Activated CD4-positive, alpha-beta T cell treated with anti-CD3 and anti-CD28 coated beads, Interleukin-2, amount 50 U/mL, for 24 hours (primary cell): Measurements from ENCODE around the gene CAAP1.
"Not testable (repeated sequence)": the region's sequence is repeated elsewhere in the genome, so short reads cannot be mapped to it uniquely, and the experiment has no call there.

Source experiments
- DNase-seq, 2 donors: peaks; one replicate each; pipeline ENCODE4 v3.0.0-alpha.2; 2020; ENCODE audit warnings: low read depth in 1 of 2, low spot score in 1 of 2

CAAP1 gene, protein sequence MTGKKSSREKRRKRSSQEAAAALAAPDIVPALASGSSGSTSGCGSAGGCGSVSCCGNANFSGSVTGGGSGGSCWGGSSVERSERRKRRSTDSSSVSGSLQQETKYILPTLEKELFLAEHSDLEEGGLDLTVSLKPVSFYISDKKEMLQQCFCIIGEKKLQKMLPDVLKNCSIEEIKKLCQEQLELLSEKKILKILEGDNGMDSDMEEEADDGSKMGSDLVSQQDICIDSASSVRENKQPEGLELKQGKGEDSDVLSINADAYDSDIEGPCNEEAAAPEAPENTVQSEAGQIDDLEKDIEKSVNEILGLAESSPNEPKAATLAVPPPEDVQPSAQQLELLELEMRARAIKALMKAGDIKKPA

DNA sequence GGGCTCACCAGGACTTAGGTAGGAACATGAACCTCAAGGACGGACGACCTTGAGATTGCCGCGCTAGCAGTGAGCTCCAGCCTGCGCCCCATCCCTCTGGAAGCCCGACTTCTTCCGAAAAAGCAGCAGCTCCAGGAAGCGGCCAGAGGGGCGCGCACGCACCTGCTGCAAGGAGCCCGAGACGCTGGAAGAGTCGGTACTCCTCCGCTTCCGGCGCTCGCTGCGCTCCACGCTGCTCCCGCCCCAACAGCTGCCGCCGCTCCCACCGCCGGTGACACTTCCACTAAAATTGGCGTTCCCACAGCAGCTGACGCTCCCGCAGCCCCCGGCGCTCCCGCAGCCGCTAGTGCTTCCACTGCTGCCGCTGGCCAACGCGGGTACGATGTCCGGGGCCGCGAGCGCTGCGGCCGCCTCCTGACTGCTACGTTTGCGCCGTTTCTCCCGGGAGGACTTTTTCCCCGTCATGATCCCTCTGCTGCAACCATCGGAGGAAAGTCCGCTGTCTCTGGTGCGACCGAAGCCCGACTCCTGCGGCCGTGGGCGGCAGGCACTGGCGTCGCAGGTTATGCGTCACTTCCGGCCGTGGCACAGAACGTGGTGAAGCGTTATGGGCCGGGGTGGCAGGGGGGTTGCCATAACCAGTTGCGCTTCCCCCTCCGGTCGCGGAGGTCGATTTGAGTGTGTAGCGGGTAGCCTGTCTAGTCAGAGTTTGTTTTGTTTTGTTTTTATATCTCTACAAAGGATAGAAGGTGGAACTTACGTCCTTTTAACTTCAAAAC is at the start of gene CAAP1:
Gene CAAP1 (minus strand): TSS at position 552 of the 779 bp plus-strand sequence. CDS start 87 bp downstream, at position 465.
- DNase-seq, result peak; percentile 87 to 91

DNA sequence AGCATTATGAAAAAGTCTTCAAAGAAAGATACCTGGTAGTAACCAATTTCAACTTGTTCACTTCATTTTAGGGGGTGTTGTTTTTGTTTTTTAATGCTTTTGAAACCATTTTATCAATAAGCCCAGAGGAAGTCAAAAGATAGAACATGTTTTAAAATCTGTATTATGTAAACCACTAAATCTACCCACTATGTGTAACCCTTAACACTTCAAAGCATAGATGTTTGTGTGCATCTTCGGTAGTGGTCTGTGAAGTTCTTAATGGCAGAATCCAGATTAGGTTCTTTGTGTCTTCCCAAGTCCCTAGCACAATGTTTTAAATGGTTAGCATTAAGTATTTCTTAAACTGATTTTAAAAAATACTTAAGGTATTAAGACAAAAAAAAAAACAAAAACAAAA is 48.2 kb upstream of the CAAP1 start:
- DNase-seq, result no peak

DNA sequence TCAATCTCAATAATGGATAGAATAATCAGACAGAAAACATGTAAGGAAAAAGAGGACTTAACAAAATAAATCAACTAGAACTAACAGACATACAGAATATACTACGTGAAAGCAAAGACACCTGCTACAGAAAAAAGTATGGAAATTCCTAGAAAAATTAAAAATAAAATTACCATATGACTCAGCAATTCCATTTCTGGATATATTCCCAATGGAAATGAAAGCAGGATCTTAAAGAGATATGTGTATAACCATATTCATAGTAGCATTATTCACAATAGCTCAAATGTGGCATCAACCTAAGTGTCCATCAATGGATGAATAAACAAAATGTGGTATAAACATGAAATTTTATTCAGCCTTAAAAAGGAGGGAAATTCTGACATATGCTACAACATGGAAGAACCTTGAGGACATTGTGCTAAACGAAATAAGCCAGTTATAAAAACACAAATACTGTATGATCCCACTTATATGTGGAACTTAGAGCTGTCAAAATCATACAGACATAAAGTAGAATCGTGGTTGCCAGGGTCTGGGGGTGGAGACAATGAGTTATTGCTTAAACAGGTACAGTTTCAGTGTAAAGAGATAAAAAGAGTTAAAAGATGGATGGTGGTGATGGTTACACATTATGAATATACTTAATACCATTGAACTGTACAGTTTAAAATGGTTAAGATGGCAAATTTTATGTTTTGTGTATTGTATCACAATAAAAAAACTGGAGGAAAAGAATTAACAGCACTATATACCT is 47.5 kb upstream of the CAAP1 start:
- no peak for DNase-seq

DNA sequence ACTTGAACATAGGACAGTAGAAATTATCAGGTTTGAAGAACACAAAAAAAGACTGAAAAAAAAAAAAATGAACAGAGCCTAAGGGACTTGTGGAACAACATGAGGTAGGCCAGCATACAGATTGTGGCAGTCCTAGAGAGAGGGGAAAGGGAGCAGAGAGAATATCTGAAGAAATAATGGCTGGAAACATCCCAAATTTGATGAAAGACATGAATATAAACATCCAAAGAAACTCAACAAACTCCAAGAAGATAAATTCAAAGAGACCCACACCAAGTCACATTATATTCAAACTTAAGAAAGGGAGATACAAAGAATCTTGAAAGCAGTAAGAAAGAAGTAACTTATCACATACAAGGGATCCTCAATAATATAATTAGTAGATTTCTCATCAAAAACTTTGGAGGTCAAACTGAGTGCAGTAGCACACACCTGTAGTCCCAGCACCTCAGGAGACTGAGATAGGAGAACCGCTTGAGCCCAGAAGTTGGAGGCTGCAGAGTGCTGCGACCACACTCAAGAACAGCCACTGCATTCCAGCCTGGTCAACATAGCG is 45.3 kb upstream of the CAAP1 start:
- DNase-seq, result no peak

- DNase-seq, result no peak
Measured at GRCh38 chr9:26935847-26936246, 43.2 kb upstream of the CAAP1 start.

- no peak for DNase-seq
Measured at GRCh38 chr9:26928902-26929495, 36.4 kb upstream of the CAAP1 start.

GRCh38 chr9:26925609-26926008 is 33.0 kb upstream of the CAAP1 start:
- DNase-seq, result no peak

- no peak for DNase-seq
Measured at GRCh38 chr9:26919698-26920097, 27.1 kb upstream of the CAAP1 start.

GRCh38 chr9:26913138-26913668 is 20.6 kb upstream of the CAAP1 start:
- no peak for DNase-seq

GRCh38 chr9:26904671-26905070 is 12.1 kb upstream of the CAAP1 start:
- no peak for DNase-seq

GRCh38 chr9:26904070-26904469 is 11.5 kb upstream of the CAAP1 start:
- no peak for DNase-seq

DNA sequence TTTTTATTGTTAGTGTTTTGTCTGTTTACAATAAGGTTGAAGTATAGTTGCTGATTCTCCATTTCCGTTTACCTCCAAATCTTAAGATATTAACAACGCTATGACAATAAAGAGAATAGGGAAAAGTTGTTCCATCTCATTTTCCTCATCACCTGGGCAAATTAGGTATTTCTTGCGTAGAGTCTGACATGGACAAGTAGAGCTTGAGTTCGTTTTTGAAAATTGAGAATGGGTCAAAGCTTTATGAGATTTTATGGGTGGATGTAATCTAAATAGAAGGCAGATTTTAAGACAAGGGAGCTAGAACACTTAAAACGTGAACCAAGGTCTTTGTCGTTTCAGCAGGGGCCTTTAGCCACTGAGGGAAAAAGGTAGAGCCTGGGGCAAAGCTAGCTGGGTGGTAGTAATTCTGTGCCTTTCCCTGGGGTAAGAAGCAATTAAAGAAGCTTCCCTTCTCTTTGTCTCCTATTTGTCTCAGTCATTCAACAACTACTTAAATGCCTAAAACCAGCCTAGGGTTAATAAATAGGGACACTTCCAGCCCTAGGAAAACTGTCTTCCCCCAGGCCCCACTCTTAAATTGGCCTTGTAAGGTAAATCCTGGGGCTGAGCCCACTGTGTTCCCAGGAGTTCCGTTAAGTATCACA is 551 bp upstream of the CAAP1 start:
- DNase-seq, result no peak

- DNase-seq, result no peak
Measured at GRCh38 chr9:26891726-26892125, 876 bp downstream of the CAAP1 start.

DNA sequence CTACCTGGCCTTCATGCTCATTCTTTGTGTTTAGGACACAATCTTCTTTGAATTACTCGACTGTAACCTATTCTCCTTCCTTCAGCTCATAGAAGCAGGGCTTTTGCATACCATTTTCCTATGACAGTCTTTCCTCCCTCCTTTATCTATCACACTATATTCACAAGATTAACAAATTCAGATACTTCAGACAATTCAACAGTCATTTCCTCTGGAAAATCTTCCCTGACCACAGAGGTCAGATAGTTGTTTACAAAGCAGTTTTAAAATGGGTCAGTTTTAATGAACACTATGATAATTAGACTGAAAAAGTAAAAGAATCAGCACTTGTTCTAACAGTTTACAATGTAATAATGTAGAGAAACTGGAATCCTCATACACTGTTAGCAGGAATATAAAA is 4.3 kb downstream of the CAAP1 start:
- no peak for DNase-seq

DNA sequence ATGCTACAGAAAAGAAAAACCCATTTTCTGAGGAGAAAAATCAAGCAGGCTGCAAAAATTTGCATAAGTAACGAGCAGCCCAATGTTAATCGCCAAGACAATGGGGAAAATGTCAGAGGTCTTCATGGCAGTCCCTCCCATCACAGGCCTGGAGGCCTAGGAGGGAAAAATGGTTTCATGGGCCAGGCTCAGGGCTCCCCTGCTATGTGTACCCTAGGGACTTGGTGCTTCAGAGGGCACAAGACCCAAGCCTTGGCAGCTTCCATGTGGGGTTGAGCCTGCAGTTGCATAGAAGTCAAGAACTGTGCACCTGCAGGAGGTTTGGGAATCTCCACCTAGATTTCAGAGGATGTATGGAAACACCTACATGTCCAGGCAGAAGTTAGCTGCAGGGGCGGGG is 10.4 kb downstream of the CAAP1 start:
- no peak for DNase-seq

- no peak for DNase-seq
Measured at GRCh38 chr9:26880262-26880661, 12.3 kb downstream of the CAAP1 start.

GRCh38 chr9:26875155-26875554 is 17.4 kb downstream of the CAAP1 start:
- not testable (repeated sequence) for DNase-seq

GRCh38 chr9:26870292-26870691 is 22.3 kb downstream of the CAAP1 start:
- no peak for DNase-seq

GRCh38 chr9:26863074-26863473 is 29.5 kb downstream of the CAAP1 start:
- no peak for DNase-seq

GRCh38 chr9:26856413-26857032 is 36.1 kb downstream of the CAAP1 start:
- DNase-seq, result no peak
